ENCODE measurements around the gene FGF22. TPM values are rescaled to one million over a fixed set of nuclear protein-coding genes. Genes with fewer than 3 reads are reported as not detected.
"Not testable (repeated sequence)": the region's sequence is repeated elsewhere in the genome, so short reads cannot be mapped to it uniquely, and the experiment has no call there.

The FGF22 gene
- total RNA-seq, 1 donor from 2014 or later: not detected

DNA sequence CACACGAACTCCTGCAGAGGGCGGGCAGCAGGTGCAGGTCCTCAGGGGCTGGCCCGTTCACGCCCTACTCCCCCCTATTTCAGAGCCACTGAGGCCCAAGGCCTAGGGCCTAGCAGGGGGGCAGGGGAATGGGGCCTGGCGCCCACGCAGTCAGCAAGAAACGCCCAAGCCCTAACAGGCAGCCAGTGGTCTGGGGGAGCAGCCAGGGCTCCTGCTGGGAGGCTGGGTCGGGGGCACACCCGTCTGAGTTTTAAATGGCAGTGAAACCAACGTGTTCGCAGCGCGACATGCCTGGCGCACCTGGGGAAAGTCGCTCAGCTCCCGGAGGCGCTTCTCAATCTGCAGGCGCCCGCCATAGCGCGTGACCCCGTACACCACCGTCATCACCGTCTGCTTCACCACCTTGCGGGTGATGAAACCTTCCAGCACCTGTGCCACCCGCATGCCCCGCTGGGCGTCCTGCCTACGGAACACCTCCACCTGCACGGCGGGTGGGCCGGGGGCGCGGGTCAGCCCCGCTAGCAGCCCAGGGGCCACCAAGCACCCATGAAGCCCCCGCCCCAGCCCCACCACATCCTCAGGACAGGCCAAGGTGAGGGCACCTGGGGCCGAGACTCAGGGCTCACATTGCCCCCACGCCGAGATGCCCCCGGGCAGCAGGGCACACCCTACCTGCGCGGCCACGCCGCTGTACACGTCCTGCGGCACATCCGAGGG lies 20.2 kb upstream of the FGF22 start:
- DNase-seq (no peak), ATAC-seq (ENCODE audit: poor library complexity) (no peak)
- intact Hi-C loops (cut with DNase I): no loop called here

DNA sequence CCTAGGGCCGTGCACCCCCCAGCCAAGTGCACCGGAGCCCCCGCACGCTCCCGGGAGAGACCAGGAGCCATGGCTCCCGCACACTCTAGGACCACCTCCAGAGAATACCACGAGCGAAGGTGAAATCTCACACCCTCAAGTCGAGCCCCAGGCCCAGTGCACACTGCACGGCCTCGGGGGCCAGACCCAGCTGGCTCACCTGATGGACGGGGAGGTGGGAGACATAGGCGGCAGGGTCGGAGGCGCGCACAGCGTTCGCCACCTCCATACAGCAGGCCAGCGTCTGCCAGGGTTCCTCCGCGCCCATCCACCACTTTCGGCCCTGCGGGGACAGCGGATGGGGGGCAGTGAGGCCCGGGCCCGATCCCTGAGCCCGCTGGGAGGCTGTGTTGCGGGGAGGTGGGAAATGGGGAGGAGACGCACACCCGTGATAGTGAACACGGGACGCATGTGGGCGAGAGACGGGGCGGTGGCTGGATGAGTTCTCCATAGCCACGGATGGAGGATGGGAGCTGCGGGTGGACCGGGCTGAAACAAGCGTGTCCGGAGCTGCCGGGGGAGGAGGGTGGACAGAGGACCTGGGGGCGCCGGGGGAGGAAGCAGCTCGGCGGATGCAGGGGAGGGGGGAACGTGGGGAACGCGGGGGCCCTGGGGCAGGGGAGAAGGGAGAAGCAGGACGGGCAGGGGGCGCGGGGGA lies 19.4 kb upstream of the FGF22 start:
- DNase-seq (no peak), ATAC-seq (ENCODE audit: poor library complexity) (no peak)
- intact Hi-C loops (cut with DNase I): no loop called here

DNA sequence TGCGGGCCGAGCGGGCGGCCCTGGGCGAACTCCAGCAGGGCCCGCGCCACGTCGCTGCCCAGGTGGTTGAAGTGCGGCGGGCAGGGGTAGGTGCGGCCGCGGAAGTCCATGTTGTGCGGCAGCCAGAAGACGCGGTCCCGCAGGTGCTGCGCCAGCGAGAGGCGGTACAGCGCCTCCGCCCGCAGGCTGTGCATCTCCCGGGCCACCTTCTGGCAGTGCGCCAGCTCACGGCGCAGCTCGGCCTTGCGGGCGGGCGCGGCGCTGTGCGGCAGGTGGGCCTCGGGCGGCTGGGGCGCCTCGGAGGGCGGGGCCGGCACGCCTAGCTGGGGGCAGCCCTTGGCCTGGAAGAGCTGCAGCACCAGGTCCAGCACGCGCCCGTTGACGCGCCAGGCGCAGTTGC lies 18.5 kb upstream of the FGF22 start:
- DNase-seq; ATAC-seq (ENCODE audit: poor library complexity); intact Hi-C loops (cut with DNase I): not testable (repeated sequence)

DNA sequence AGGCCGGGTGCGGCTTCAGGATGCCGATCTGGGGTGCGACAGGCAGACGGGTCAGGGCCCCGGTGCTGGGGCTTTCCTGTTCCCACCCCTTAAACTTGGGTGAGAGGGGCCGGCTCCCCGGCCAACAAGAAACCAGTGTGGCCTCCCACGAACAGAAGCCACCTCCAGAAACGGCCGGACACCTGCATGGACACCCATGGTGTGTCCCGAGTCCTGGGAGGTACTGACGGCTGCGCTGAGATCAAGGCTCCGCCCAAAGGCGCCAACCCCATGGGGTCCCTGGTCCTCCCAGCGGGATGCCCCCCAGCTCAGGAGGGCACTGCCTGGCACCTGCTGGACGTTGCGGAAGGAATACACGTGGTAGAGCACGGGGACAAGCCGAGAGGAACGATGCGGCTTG lies 17.9 kb upstream of the FGF22 start:
- intact Hi-C loops (cut with DNase I): no loop called here
- DNase-seq (no peak), ATAC-seq (ENCODE audit: poor library complexity) (no peak)

DNA sequence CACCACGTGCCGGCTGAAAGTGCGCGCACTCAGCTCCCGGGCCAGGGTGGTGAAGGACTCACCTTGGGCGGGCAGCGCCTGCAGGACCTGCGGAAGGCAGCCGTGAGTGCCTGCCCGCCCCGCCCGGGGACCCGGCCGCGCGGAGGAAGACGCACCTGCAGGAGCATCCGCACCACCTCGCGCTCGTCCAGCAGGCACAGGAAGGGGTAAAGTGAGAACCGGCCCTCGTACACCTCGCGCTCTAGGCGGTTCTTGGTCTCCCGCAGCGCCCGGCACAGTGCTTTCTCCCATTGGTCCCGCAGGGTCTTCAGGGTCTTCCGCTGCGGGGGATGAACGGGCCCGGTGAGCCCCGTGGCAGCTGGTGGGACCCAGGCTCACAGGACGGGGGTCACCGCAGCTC lies 17.0 kb upstream of the FGF22 start:
- DNase-seq (no peak), ATAC-seq (ENCODE audit: poor library complexity) (no peak)
- intact Hi-C loops (cut with DNase I): no loop called here

DNA sequence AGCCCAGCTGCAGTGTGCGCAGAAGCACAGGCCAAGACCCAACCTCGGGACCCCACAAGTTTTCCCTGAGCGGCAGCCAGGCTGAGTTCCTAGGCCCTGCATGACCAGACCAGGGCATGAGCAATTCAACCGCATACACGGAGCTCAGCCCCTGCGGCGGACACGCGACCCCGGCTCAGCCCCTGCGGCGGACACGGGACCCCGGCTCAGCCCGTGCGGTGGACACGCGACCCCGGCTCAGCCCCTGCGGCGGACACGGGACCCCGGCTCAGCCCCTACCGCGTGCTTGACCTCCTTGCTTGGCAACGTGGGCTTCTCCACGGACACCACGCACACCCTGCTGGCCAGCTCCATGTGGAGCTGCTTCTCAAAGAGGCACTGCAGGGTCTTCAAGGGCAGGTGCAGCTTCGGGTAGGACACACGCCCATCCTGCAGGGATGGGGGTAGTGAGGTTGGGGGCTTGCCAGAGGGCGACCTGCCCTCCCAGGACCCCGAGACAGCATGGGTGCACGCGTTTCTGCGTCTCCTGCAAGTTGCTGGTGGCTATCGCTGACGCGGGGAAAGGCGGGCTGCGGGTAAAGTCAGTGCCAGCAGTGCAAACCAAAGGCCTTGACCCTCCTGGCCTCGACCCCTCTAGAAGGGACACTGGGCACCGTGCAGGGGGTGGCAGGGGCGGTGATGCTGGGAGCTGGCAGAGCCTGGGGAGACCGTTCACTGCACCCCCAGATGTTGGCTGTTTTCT lies 16.3 kb upstream of the FGF22 start:
- intact Hi-C loops (cut with DNase I): no loop called here
- no peak for ATAC-seq (ENCODE audit: poor library complexity)
- DNase-seq: no peak

DNA sequence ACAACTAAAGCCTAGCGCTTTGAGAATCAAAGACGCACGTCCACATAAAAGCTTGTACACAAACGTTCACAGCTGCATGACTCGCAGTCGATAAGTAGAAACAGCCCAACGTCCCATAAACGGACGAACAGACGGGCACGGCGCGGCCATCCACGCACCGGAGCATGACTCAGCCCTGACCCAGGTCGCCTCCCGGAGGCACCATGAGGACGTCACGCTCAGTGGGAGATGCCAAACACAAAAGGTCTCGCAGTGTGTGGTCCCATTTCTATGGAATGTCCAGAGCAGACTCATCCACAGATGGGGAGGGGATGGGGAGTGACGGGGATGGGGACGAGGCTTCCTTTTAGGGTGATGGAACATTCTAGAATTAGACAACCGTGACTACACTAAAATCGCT lies 15.7 kb upstream of the FGF22 start:
- DNase-seq (no peak), ATAC-seq (ENCODE audit: poor library complexity) (no peak)
- intact Hi-C loops (cut with DNase I): no loop called here

DNA sequence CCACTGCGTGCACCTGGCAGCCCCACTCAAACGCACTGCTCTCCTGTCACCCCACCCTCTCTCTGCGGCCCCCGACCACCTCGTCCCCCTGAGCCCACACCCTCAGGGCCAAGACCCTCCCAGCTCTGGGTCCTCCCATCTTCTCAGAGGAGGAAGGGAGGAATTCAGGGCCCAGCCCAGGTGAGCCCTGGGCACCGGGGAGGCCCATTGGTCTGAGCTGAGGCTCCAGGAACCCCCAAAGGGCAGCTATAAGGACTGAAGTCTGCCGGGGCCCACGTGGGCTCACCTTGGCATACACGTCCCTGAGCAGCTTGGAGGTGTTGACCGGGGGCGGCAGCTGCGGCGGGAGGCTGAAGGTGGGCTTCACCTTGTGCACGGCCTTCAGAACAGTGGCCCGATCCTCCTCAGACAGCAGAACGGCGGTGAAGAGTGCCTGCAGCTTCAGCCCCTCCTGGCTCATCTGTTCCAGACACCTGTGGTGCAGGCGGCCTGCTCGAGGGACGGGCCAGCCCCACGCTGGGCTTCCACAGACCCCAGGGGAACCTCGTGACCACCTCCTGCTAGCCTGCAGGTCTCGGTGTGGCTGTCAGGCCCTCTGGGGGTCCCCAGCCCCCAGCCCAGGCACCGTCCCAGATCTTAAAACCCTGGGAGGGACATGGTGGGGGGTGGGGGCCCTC lies 15.1 kb upstream of the FGF22 start:
- intact Hi-C loops (cut with DNase I): no loop called here
- ATAC-seq (ENCODE audit: poor library complexity) (no peak), DNase-seq (no peak)

DNA sequence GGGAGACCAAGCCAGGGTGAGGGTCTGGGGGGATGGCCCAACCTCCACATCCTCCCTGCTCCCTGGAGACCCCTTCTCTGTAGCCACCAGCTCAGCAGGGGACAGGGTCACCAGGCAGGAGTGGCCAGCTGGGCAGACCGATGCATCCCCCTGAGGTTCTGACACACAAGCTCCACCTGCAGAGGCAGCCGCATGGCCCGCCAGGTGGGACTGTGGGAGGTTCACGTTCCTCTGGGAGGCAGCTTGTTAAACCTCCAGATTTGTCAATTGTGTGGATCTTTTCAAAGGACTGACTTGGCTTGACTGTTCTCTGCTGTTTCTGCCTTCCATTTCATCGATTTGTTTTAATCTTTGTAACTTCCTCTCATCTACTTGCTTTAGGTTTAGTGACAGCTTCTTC lies 14.4 kb upstream of the FGF22 start:
- ATAC-seq (ENCODE audit: poor library complexity) (no peak), DNase-seq (no peak)
- intact Hi-C loops (cut with DNase I): no loop called here

DNA sequence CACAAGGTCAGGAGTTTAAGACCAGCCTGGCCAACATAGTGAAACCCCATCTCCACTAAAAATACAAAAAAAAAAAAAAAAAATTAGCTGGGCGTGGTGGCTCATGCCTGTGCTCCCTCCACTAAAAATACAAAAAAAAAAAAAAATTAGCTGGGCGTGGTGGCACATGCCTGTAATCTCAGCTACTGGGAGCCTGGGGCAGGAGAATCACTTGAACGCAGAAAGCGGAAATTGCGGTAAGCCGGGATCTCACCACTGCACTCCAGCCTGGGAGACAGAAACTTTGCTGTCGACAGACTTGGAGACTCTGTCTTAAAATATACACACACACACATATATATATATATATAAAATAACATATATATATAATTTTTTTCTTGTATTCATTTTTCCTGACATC lies 13.1 kb upstream of the FGF22 start:
- intact Hi-C loops (cut with DNase I); ATAC-seq (ENCODE audit: poor library complexity); DNase-seq: not testable (repeated sequence)

DNA sequence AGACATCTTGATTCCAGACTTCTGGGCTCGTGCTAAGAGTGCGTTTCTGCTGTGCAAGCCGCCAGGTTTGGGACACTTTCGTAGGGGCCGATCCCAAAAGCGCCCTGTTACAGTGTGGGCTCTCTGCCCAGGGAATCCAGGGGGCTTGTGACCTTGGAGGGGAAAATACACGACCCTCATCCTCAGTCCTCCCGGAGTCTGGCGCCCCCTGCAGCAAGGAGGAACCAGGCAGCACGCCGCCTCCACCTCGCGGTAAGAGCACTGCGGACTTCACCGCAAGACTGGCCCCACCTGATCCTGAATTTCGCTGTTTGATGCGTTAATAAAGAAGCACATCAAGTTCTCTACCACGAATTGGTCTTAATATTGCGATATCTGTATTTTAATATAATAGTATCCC lies 11.5 kb upstream of the FGF22 start:
- intact Hi-C loops (cut with DNase I): no loop called here
- ATAC-seq (ENCODE audit: poor library complexity) (no peak), DNase-seq (no peak)

DNA sequence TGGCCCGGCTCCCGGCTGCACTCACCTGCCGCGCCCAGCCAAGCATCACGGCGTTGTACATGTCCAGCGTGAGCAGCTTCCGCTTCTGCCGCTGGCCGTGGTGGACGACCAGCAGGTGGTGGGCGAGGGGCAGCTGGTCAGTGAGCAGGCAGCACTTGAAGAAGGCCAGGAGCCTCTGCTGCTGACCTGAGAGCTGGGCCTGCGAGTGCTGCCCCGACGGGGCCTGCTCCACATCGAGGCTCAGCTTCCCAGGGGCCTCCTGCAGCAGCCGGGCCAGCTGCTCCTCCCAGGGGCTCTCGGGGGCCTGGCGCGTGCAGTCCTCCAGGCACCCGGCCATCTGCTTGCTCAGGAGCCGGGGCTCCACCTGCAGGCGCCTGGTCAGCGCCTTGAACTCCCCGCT lies 10.2 kb upstream of the FGF22 start:
- DNase-seq; ATAC-seq (ENCODE audit: poor library complexity); intact Hi-C loops (cut with DNase I): not testable (repeated sequence)

DNA sequence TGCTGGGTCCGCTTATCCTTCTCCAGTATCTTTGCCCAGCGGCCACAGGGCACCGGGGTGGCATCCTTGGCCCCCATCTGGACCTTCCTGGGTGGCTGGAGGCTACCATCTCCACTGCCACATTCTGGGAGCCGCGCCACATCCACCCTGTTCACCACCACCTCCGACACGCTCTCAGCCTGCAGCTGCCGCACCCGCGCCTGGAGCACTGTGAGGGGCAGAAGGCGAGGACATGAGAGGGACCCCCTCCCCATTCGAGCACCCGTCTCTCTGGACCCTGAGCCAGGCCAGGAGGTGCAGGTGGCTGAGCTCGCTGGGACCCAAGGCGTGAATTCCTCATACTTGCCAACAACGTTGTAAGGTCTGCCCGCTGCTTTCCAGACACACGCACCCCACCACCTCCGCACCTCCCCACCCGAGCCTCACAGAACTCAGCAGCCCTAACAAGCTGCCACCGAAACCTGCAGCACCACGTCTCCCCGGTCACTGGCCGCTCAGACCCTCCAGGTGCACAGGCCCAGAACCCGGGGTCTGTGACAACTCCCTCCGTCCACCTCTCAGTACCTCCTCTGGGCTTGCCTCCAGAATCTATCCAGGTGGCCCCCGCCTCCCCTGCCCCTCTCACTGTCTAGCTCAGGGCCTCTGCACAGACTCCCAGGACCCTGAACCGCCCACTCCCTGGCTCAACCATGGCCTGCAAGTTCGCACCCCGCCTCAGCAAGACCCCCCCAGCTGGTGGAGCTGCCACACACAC lies 9.5 kb upstream of the FGF22 start:
- DNase-seq (no peak), ATAC-seq (ENCODE audit: poor library complexity) (no peak)
- intact Hi-C loops (cut with DNase I): no loop called here

DNA sequence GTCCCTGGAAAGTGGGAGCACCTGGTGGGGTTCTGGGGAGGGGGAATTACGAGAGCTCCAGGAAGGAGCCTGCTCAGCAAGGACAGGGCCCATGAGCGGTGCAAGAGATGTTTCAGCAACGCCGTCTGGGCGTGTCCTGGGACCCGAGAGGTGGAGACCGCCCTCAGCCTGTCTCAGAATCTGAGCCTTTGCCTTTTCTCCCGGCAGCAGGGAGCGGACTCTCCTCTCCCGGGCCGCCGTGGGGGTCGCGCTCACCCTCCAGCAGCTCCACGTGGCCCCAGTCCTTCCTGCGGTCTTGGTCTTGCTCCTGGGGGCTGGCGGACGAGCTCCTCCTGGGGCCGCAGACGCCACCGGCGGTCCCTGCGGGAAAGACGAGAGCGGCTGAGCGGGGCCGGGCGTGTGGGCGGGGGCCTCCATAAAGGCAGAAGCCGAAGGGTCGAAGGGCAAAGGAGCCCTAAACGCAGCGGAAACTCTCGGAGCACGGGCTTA lies 7.1 kb upstream of the FGF22 start:
- DNase-seq (no peak), ATAC-seq (ENCODE audit: poor library complexity) (peak; percentile 4)
- intact Hi-C loops (cut with DNase I): no loop called here

DNA sequence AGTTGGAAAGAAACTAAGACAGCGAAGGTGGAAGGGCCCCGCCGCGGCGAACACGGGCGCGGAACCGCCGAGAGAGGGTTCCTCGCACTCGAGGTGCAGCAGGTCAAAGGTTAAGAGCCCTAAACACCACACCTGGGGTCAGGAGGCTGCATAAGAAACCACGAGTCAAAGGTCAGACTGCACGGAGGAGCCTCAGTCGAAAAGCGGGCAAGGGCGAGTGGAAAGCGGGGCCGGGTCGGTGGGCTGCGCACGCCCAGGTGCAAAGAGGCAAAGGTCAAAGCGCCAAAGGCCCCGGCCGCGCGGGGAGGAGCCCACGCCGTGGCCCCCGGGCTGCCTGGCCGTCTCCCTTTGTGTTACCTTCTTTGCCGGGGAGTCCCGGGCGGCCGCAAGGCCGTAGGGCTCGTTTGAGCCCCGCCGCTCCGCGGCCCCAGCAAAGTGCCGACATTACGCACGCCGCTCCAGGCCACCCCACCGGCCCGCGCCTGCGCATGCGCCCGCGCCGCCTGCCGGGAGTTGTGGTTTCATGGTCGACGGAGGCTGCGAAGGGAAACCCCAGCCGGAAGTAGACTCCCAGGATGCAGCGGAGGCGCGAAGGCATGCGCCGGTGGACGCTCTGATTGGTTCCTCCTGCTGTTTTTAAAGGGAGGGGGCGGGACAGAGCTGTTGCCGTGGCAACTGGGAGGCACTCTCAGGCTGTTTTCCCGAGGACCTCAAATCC lies 6.5 kb upstream of the FGF22 start, which contains the start of gene POLRMT:
TSS of gene POLRMT (minus strand) at position 470 of the 718 bp plus-strand sequence. CDS start at position 445, 25 bp downstream.
- ATAC-seq (ENCODE audit: poor library complexity) (peak; percentile 98), DNase-seq (peak; percentile 99)
- intact Hi-C loops (cut with DNase I): no loop called here

DNA sequence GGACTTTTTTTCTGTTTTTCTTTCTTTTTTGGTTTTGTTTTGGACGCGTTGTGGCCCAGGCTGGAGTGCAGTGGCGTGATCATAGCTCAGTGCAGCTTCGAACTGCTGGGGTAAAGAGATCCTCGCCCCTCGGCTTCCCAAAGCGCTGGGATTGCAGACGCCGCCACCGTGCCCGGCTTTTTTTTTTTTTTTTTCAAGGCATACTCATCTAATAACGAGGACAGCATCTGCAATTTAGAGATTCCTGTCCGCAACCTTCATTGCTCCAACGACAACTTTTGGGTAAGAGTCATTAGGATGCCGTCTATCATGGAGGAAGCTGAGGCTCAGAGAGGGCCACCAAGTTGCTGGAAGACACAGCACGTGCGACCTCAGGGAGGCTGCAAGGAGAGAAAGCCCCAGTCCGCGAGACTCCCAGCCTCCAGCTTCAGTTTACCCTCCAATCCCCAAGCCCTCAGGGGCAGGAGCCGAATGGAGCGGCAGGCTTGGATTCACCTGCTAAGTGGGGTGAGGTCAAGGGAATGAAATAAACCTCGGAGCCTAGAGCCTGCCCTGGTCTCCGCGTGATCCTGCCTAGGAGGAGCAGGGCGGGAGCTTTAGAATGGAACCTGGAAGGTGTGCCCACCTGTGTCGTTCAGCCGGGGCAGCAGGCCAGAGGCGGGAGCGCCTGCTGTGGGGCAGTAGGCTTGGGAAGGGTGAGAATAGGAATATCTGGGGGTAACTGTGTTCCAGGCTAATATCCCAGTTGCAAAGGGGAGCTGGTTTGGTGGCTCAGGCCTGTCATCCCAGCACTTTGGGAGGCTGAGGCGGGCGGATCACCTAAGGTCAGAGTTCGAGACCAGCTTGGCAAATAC lies 5.7 kb upstream of the FGF22 start:
- ATAC-seq (ENCODE audit: poor library complexity): peak; percentile 1
- DNase-seq: no peak
- intact Hi-C loops (cut with DNase I): no loop called here

Measured in Right ventricle myocardium superior (tissue), 1 donor.